HCT116 (cell line): Measurements from ENCODE around the gene TPX2. TPM values are rescaled to one million over a fixed set of nuclear protein-coding genes. Genes with fewer than 3 reads are reported as not detected.

ENCODE experiments used
- ATAC-seq: fragments of 200-7000 bp; cut with Tn5 transposase; 2 replicates; pipeline ENCODE4 v1.9.1; 2020; ENCODE audit warnings: mild to moderate bottlenecking, moderate library complexity
- BruUV-seq: library from RNA; stranded (reverse); fragments of 400-500 nt; replicated peaks from 2 replicates; lab custom pipeline; 2021; lab: Mats Ljungman, UMichigan
- CTCF ChIA-PET: fragments of 300-600 bp; sonication (Branson Sonifier 250); formaldehyde crosslinking; loops from one replicate; lab custom pipeline; 2021; ENCODE audit warnings: antibody characterized with exemption; lab: Charles Lee
- POLR2A ChIA-PET: fragments of 300-600, 350-600 bp; sonication (Branson Sonifier 250); formaldehyde crosslinking; loops from one replicate; lab custom pipeline; 2021; ENCODE audit warnings: antibody characterized with exemption; lab: Charles Lee
- RAD21 ChIA-PET, 2 experiments: fragments of 300-600 bp; sonication (Branson Sonifier 250); formaldehyde crosslinking; loops; one replicate each; lab custom pipeline; 2023; ENCODE audit warnings: low total read pairs in 2 of 2; ENCODE audit not compliant: uncharacterized antibody in 2 of 2, unreplicated experiment in 2 of 2, low non-redundant PET in 1 of 2; lab: Charles Lee
- DNase-seq: peaks from one replicate; pipeline ENCODE4 v3.0.0-alpha.2; 2010; ENCODE audit warnings: low read depth, low spot score
- H2AFZ ChIP-seq: fragments of 200-600 bp; shearing (Covaris generic), sonication (generic); 2 replicates; pipeline ENCODE4 v1.6.1; 2017; ENCODE audit warnings: low read depth, mixed run types, mixed read lengths, antibody characterized with exemption, low read length; ENCODE audit not compliant: poor library complexity, severe bottlenecking
- H3K27ac ChIP-seq: 2 replicates; pipeline ENCODE4 v1.5.1; 2012; ENCODE audit warnings: low read depth, low read length
- H3K27me3 ChIP-seq: fragments of 200-600 bp; sonication (generic); 2 replicates; pipeline ENCODE4 v1.6.1; 2016; ENCODE audit warnings: mixed run types, low read length, mixed read lengths; ENCODE audit not compliant: insufficient read depth
- H3K36me3 ChIP-seq, 2 experiments: fragments of 200-500 bp in 1 of 2; fragments of 200-600 bp in 1 of 2; sonication (Bioruptor generic) in 1 of 2; sonication (generic) in 1 of 2; 2 replicates each; pipeline versions ENCODE4 v1.5.1 to v1.6.1; 2014 to 2016; ENCODE audit warnings: low read length in 2 of 2, inconsistent platforms in 1 of 2, mixed read lengths in 1 of 2, mixed run types in 1 of 2; ENCODE audit not compliant: insufficient read depth in 2 of 2, control insufficient read depth in 1 of 2
- H3K4me1 ChIP-seq, 2 experiments: fragments of 200-600 bp in 1 of 2; sonication (generic) in 1 of 2; 2 replicates each; pipeline versions ENCODE4 v1.5.1 to v1.6.1; 2012 to 2017; ENCODE audit warnings: low read length in 2 of 2, inconsistent platforms in 1 of 2, mild to moderate bottlenecking in 1 of 2, mixed read lengths in 1 of 2, mixed run types in 1 of 2, moderate library complexity in 1 of 2; ENCODE audit not compliant: insufficient read depth in 2 of 2, control insufficient read depth in 1 of 2
- H3K4me2 ChIP-seq: fragments of 200-600 bp; sonication (generic); 2 replicates; pipeline ENCODE4 v1.6.1; 2017; ENCODE audit warnings: mixed run types, low read length, mixed read lengths
- H3K4me3 ChIP-seq, 2 experiments: fragments of 200-600 bp in 1 of 2; sonication (generic) in 1 of 2; replicated peaks in 1 of 2; 2 replicates each; pipeline ENCODE4 v1.5.1; 2011 to 2016; ENCODE audit warnings: low read length in 2 of 2, control low read depth in 1 of 2, low read depth in 1 of 2, mild to moderate bottlenecking in 1 of 2, mixed read lengths in 1 of 2, mixed run types in 1 of 2
- H3K79me2 ChIP-seq: fragments of 200-600 bp; sonication (generic); 2 replicates; pipeline ENCODE4 v1.6.1; 2017; ENCODE audit warnings: mild to moderate bottlenecking, mixed run types, low read length, moderate library complexity, mixed read lengths; ENCODE audit not compliant: insufficient read depth
- H3K9ac ChIP-seq: fragments of 200-600 bp; sonication (generic); 2 replicates; pipeline ENCODE4 v1.6.1; 2016; ENCODE audit warnings: low read length, mixed read lengths
- H3K9me2 ChIP-seq: fragments of 200-600 bp; sonication (generic), shearing (Covaris generic); 2 replicates; pipeline ENCODE4 v1.6.1; 2017; ENCODE audit warnings: mixed run types, mild to moderate bottlenecking, moderate library complexity; ENCODE audit not compliant: insufficient read depth
- H3K9me3 ChIP-seq, 2 experiments: fragments of 200-500 bp in 1 of 2; fragments of 200-600 bp in 1 of 2; sonication (Bioruptor generic) in 1 of 2; sonication (generic) in 1 of 2; 2 replicates each; pipeline ENCODE4 v1.6.1; 2014 to 2017; ENCODE audit warnings: low read length in 2 of 2, mixed read lengths in 2 of 2, inconsistent platforms in 1 of 2, low read depth in 1 of 2, mild to moderate bottlenecking in 1 of 2, mixed run types in 1 of 2, moderate library complexity in 1 of 2; ENCODE audit not compliant: control insufficient read depth in 1 of 2, insufficient read depth in 1 of 2
- H4K20me1 ChIP-seq: fragments of 200-600 bp; sonication (generic), shearing (Covaris generic); 2 replicates; pipeline ENCODE4 v1.6.1; 2017; ENCODE audit warnings: mixed run types, mild to moderate bottlenecking, moderate library complexity; ENCODE audit not compliant: insufficient read depth
- ATF3 ChIP-seq: IDR thresholded peaks from 2 replicates; pipeline ENCODE4 v1.6.1; 2012
- CBX3 ChIP-seq: IDR thresholded peaks from 2 replicates; pipeline ENCODE4 v1.6.1; 2012; ENCODE audit warnings: low read depth
- CEBPB ChIP-seq: IDR thresholded peaks from 2 replicates; pipeline ENCODE4 v1.6.1; 2012; ENCODE audit warnings: low read depth
- CTCF ChIP-seq, 3 experiments: fragments of 200-600 bp in 1 of 3; sonication (generic) in 1 of 3; IDR thresholded peaks in 2 of 3; conservative IDR thresholded peaks in 1 of 3; 2 replicates each; pipeline ENCODE4 v1.5.1; 2012 to 2017; ENCODE audit warnings: low read depth in 2 of 3, low read length in 2 of 3, antibody characterized with exemption in 1 of 3, borderline replicate concordance in 1 of 3, control low read depth in 1 of 3, mild to moderate bottlenecking in 1 of 3, mixed read lengths in 1 of 3, mixed run types in 1 of 3, moderate library complexity in 1 of 3; ENCODE audit not compliant: insufficient read depth in 1 of 3
- EGR1 ChIP-seq: IDR thresholded peaks from 2 replicates; pipeline ENCODE4 v1.6.1; 2012; ENCODE audit warnings: low read depth
- ELF1 ChIP-seq: IDR thresholded peaks from 2 replicates; pipeline ENCODE4 v1.6.1; 2012; ENCODE audit warnings: low read depth, borderline replicate concordance
- EZH2phosphoT487 ChIP-seq: fragments of 200-600 bp; IDR thresholded peaks from 2 replicates; pipeline ENCODE4 v1.6.1; 2018; ENCODE audit warnings: antibody characterized with exemption, borderline replicate concordance
- FOSL1 ChIP-seq: IDR thresholded peaks from 2 replicates; pipeline ENCODE4 v1.6.1; 2012; ENCODE audit warnings: low read depth
- JUND ChIP-seq: IDR thresholded peaks from 2 replicates; pipeline ENCODE4 v1.6.1; 2012
- MAX ChIP-seq: IDR thresholded peaks from 2 replicates; pipeline ENCODE4 v1.6.1; 2012
- POLR2A ChIP-seq: IDR thresholded peaks from 2 replicates; pipeline ENCODE4 v1.7.0; 2011; ENCODE audit warnings: borderline replicate concordance; ENCODE audit not compliant: insufficient read depth, insufficient read length; ENCODE audit errors: extremely low read depth
- POLR2AphosphoS5 ChIP-seq: IDR thresholded peaks from 2 replicates; pipeline ENCODE4 v1.6.1; 2011; ENCODE audit warnings: mild to moderate bottlenecking, low read depth, low read length, moderate library complexity
- RAD21 ChIP-seq: IDR thresholded peaks from 2 replicates; pipeline ENCODE4 v1.6.1; 2012; ENCODE audit warnings: low read depth, mild to moderate bottlenecking
- REST ChIP-seq: IDR thresholded peaks from 2 replicates; pipeline ENCODE4 v1.6.1; 2012; ENCODE audit warnings: low read depth
- SIN3A ChIP-seq: IDR thresholded peaks from 2 replicates; pipeline ENCODE4 v1.6.1; 2012; ENCODE audit warnings: low read depth
- SP1 ChIP-seq: IDR thresholded peaks from 2 replicates; pipeline ENCODE4 v1.6.1; 2012; ENCODE audit warnings: low read depth
- SRF ChIP-seq: IDR thresholded peaks from 2 replicates; pipeline ENCODE4 v1.6.1; 2012; ENCODE audit warnings: low read depth
- TCF7L2 ChIP-seq: IDR thresholded peaks from 2 replicates; pipeline ENCODE4 v1.7.0; 2011; ENCODE audit warnings: borderline replicate concordance, inconsistent platforms; ENCODE audit not compliant: insufficient read depth, insufficient read length; ENCODE audit errors: extremely low read depth
- ZFX ChIP-seq: fragments of 450-650 bp; IDR thresholded peaks from 2 replicates; pipeline ENCODE4 v1.6.1; 2017
- ZNF274 ChIP-seq: fragments of 200-500 bp; sonication (Bioruptor generic); IDR thresholded peaks from 2 replicates; pipeline ENCODE4 v1.6.1; 2014; ENCODE audit warnings: mild to moderate bottlenecking, low read depth, low read length, inconsistent platforms
- intact Hi-C: fragments of 100-400 bp; cut with micrococcal nuclease; formaldehyde crosslinking; loops from 2 replicates; pipeline ENCODE4 v1.10.0; 2022
- total RNA-seq: library from RNA; stranded (reverse); gene quantifications from one replicate; pipeline ENCODE4 v1.2.1, GENCODE V29; 2021; ENCODE audit not compliant: unreplicated experiment

The TPX2 gene
- total RNA-seq, 1 experiment from 2014 or later = 163 TPM

- H3K36me3 ChIP-seq = no peaks in the 10 kb centered on the region
- ATAC-seq = no peak
- no peak within 1 kb of the TSS for H3K4me3 ChIP-seq
- no peaks in the 10 kb centered on the region for H4K20me1 ChIP-seq
- no peak within 1 kb of the TSS for H3K27ac ChIP-seq
- H3K4me2 ChIP-seq = no peak within 1 kb of the TSS
- CTCF ChIA-PET = no interaction called here
- POLR2A ChIA-PET = no interaction called here
- TF ChIP-seq TCF7L2 (no peak), SP1 (no peak), EGR1 (no peak), CEBPB (no peak), RAD21 (no peak), ZNF274 (no peak), CTCF (IDR thresholded peaks at IDR 0.05 in 2 of 3, conservative IDR thresholded peaks at IDR 0.05 in 1 of 3; ENCODE audit: borderline replicate concordance in 1 of 3, insufficient read depth in 1 of 3, low read depth in 2 of 3, low read length in 2 of 3) (no peak), SRF (no peak), SIN3A (no peak), FOSL1 (no peak), JUND (no peak), REST (no peak), POLR2AphosphoS5 (no peak), CBX3 (no peak), ZFX (no peak), ELF1 (no peak), EZH2phosphoT487 (no peak), POLR2A (no peak), MAX (no peak), ATF3 (no peak)
- H3K27me3 ChIP-seq = no peaks in the 10 kb centered on the region
- peaks cover 0 to 9% of the 10 kb centered on the region in 2 experiments; a peak in 1 of 4 replicates for H3K4me1 ChIP-seq
- DNase-seq = no peak
- no peak within 1 kb of the TSS for H2AFZ ChIP-seq
- H3K9me3 ChIP-seq = no peaks in the 10 kb centered on the region
- intact Hi-C loops = no loop called here
- no peaks in the 10 kb centered on the region for H3K9me2 ChIP-seq
- RAD21 ChIA-PET = no interaction called here
- no peaks in the 10 kb centered on the region for H3K79me2 ChIP-seq
- no peak within 1 kb of the TSS for H3K9ac ChIP-seq
- no TSS peak for BruUV-seq
Observed at GRCh38 chr20:31819083-31819784, 80.1 kb downstream of the TPX2 start, which contains the start of gene MYLK2. MYLK2 (plus strand) TSS chr20:31819356; CDS start chr20:31819581, 225 bp downstream.
